ENCODE data around the gene HNRNPD.
"Not testable (repeated sequence)": the region's sequence is repeated elsewhere in the genome, so short reads cannot be mapped to it uniquely, and the experiment has no call there.

The HNRNPD gene

GRCh38 chr4:82303063-82303462 lies 70.7 kb downstream of the HNRNPD start:
- not testable (repeated sequence) for H3K27me3 ChIP-seq (replicated peaks; ENCODE audit: control insufficient read depth, insufficient read depth, low read length, poor library complexity, severe bottlenecking); H3K27ac ChIP-seq (ENCODE audit: insufficient read depth, low read length, poor library complexity, severe bottlenecking); DNase-seq; H3K36me3 ChIP-seq (ENCODE audit: control insufficient read depth, insufficient read depth, low read length); H3K9me3 ChIP-seq (ENCODE audit: control insufficient read depth, low read length); H3K4me1 ChIP-seq (ENCODE audit: control insufficient read depth, insufficient read depth, low read length, poor library complexity, severe bottlenecking); H3K4me3 ChIP-seq (ENCODE audit: insufficient read depth, low read depth, low read length, poor library complexity, severe bottlenecking)
